ENCODE data around the gene KCNJ5. TPM values are rescaled to one million over a fixed set of nuclear protein-coding genes. Genes with fewer than 3 reads are reported as not detected.

The KCNJ5 gene
- total RNA-seq, 5 donors from 2014 or later (not counting 1 experiment from before 2014, with no cell fraction given) = 0.07 to 0.13 (median 0.12) TPM; not detected in 2

- Histone ChIP-seq H3K27ac (ENCODE audit: low read length) (no peak overlapping the region), H3K4me3 (ENCODE audit: control insufficient read depth in 1 of 2, extremely low read depth in 1 of 2, low read length in 1 of 2) (no peak overlapping the region), H3K9me3 (no peaks in the 10 kb centered on the region), H3K27me3 (replicated peaks in 1 of 2; ENCODE audit: control insufficient read depth in 2 of 2, extremely low read depth in 1 of 2, insufficient read depth in 2 of 2, low read length in 1 of 2) (peaks cover 0 to 27% of the 10 kb centered on the region in 2 experiments), H3K36me3 (ENCODE audit: control insufficient read depth in 2 of 2, extremely low read depth in 1 of 2, insufficient read depth in 1 of 2, low read length in 1 of 2) (no peaks in the 10 kb centered on the region), H3K4me1 (ENCODE audit: control insufficient read depth in 1 of 2, extremely low read depth in 1 of 2, insufficient read depth in 2 of 2, low read length in 2 of 2) (no peaks in the 10 kb centered on the region)
- ChIA-PET CTCF (no interaction called here), POLR2A (interaction anchor here in 1 of 2 donors (0.6 kb wide), 1 partner anchor 10 kb away, joined by 3 read pairs; no protein-coding TSS in a partner anchor)
- H3K27me3 Mint-ChIP-seq = peaks cover 7 to 19% of the 10 kb centered on the region in 2 donors
- peaks cover 10 to 12% (median 12%) of the 10 kb centered on the region in 3 donors for H3K4me1 Mint-ChIP-seq
- no peaks in the 10 kb centered on the region for H3K36me3 Mint-ChIP-seq
- ATAC-seq (replicated peaks in 1 of 4) = no peak
- H3K9me3 Mint-ChIP-seq = no peaks in the 10 kb centered on the region
- no peak overlapping the region for H3K27ac Mint-ChIP-seq
- WGBS (ENCODE audit: insufficient coverage) = 69% methylated on average over 13 of the region's 16 CpGs
- H3K4me3 Mint-ChIP-seq = no peak overlapping the region
- no peak for DNase-seq
Measured at GRCh38 chr11:128924510-128925249, 33.5 kb downstream of the KCNJ5 start.

GRCh38 chr11:128925250-128925600 lies 34.1 kb downstream of the KCNJ5 start:
- Histone ChIP-seq H3K4me3 (ENCODE audit: control insufficient read depth in 1 of 2, extremely low read depth in 1 of 2, low read length in 1 of 2) (no peak overlapping the region), H3K27me3 (replicated peaks in 1 of 2; ENCODE audit: control insufficient read depth in 2 of 2, extremely low read depth in 1 of 2, insufficient read depth in 2 of 2, low read length in 1 of 2) (peaks cover 0 to 29% of the 10 kb centered on the region in 2 experiments), H3K27ac (ENCODE audit: low read length) (no peak overlapping the region), H3K9me3 (no peaks in the 10 kb centered on the region), H3K36me3 (ENCODE audit: control insufficient read depth in 2 of 2, extremely low read depth in 1 of 2, insufficient read depth in 1 of 2, low read length in 1 of 2) (no peaks in the 10 kb centered on the region), H3K4me1 (ENCODE audit: control insufficient read depth in 1 of 2, extremely low read depth in 1 of 2, insufficient read depth in 2 of 2, low read length in 2 of 2) (no peaks in the 10 kb centered on the region)
- ChIA-PET POLR2A (interaction anchor here in 1 of 2 donors (0.6 kb wide), 1 partner anchor 9 kb away, joined by 3 read pairs; no protein-coding TSS in a partner anchor), CTCF (no interaction called here)
- no peak overlapping the region for H3K27ac Mint-ChIP-seq
- no peak overlapping the region for H3K4me3 Mint-ChIP-seq
- H3K9me3 Mint-ChIP-seq = no peaks in the 10 kb centered on the region
- DNase-seq (no peak), ATAC-seq (replicated peaks in 1 of 4) (no peak)
- H3K27me3 Mint-ChIP-seq = peaks cover 7 to 15% of the 10 kb centered on the region in 2 donors
- no peaks in the 10 kb centered on the region for H3K36me3 Mint-ChIP-seq
- peaks cover 10 to 12% (median 12%) of the 10 kb centered on the region in 3 donors for H3K4me1 Mint-ChIP-seq
- WGBS (ENCODE audit: insufficient coverage) = 65% methylated on average over 2 of the region's 2 CpGs

DNA sequence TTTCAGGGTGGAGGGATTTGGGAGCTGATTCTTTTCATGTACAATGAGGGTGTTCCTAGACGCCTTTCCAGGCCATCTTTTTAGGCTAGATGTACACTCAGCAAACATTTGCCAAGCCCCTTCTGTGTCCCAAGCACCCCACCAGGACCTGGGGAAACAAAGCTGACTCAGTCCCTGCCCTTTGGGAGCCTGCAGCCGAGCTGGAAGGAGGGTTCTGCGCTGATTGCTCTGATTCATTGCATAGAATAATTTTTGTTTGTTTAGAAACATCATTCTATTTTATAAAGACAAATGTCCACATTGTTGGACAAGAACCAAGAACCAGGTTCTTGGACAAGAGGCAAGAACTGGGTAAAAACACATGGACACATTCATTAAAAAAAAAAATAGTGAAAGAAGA lies 34.8 kb downstream of the KCNJ5 start:
- H3K4me3 Mint-ChIP-seq = no peak overlapping the region

GRCh38 chr11:128926437-128927107 lies 35.4 kb downstream of the KCNJ5 start:
- Histone ChIP-seq H3K9me3 (no peaks in the 10 kb centered on the region), H3K4me3 (ENCODE audit: control insufficient read depth in 1 of 2, extremely low read depth in 1 of 2, low read length in 1 of 2) (no peak overlapping the region), H3K36me3 (ENCODE audit: control insufficient read depth in 2 of 2, extremely low read depth in 1 of 2, insufficient read depth in 1 of 2, low read length in 1 of 2) (no peaks in the 10 kb centered on the region), H3K27me3 (replicated peaks in 1 of 2; ENCODE audit: control insufficient read depth in 2 of 2, extremely low read depth in 1 of 2, insufficient read depth in 2 of 2, low read length in 1 of 2) (peaks cover 0 to 21% of the 10 kb centered on the region in 2 experiments), H3K27ac (ENCODE audit: low read length) (no peak overlapping the region), H3K4me1 (ENCODE audit: control insufficient read depth in 1 of 2, extremely low read depth in 1 of 2, insufficient read depth in 2 of 2, low read length in 2 of 2) (no peaks in the 10 kb centered on the region)
- ATAC-seq (replicated peaks in 1 of 4) = no peak
- ChIA-PET POLR2A (interaction anchor here in 1 of 2 donors (0.6 kb wide), 1 partner anchor 907 kb away, joined by 3 read pairs; no protein-coding TSS in a partner anchor), CTCF (interaction anchor here in 1 of 2 donors (0.6 kb wide), 1 partner anchor 831 kb away, joined by 4 read pairs; no protein-coding TSS in a partner anchor)
- no peaks in the 10 kb centered on the region for H3K9me3 Mint-ChIP-seq
- no peak overlapping the region for H3K4me3 Mint-ChIP-seq
- peaks cover 10 to 12% (median 12%) of the 10 kb centered on the region in 3 donors for H3K4me1 Mint-ChIP-seq
- 87% methylated on average over 17 of the region's 17 CpGs for WGBS (ENCODE audit: insufficient coverage)
- H3K27me3 Mint-ChIP-seq = peaks cover 0 to 9% of the 10 kb centered on the region in 2 donors
- DNase-seq = no peak
- H3K27ac Mint-ChIP-seq = no peak overlapping the region
- no peaks in the 10 kb centered on the region for H3K36me3 Mint-ChIP-seq

More for the DNA sequence above, 34.8 kb downstream of the KCNJ5 start:
- Histone ChIP-seq H3K36me3 (ENCODE audit: control insufficient read depth in 2 of 2, extremely low read depth in 1 of 2, insufficient read depth in 1 of 2, low read length in 1 of 2) (no peaks in the 10 kb centered on the region), H3K4me3 (ENCODE audit: control insufficient read depth in 1 of 2, extremely low read depth in 1 of 2, low read length in 1 of 2) (no peak overlapping the region), H3K27me3 (replicated peaks in 1 of 2; ENCODE audit: control insufficient read depth in 2 of 2, extremely low read depth in 1 of 2, insufficient read depth in 2 of 2, low read length in 1 of 2) (peaks cover 0 to 23% of the 10 kb centered on the region in 2 experiments), H3K9me3 (no peaks in the 10 kb centered on the region), H3K4me1 (ENCODE audit: control insufficient read depth in 1 of 2, extremely low read depth in 1 of 2, insufficient read depth in 2 of 2, low read length in 2 of 2) (no peaks in the 10 kb centered on the region), H3K27ac (ENCODE audit: low read length) (no peak overlapping the region)
- no CpG with 5 or more reads among the region's 3 CpGs for WGBS (ENCODE audit: insufficient coverage)
- Mint-ChIP-seq H3K9me3 (no peaks in the 10 kb centered on the region), H3K36me3 (no peaks in the 10 kb centered on the region), H3K27ac (no peak overlapping the region), H3K27me3 (peaks cover 2 to 9% of the 10 kb centered on the region in 2 donors), H3K4me1 (peaks cover 10 to 12% (median 12%) of the 10 kb centered on the region in 3 donors)
- ChIA-PET POLR2A (interaction anchor here in 1 of 2 donors (0.6 kb wide), 1 partner anchor 906 kb away, joined by 3 read pairs; no protein-coding TSS in a partner anchor), CTCF (no interaction called here)
- ATAC-seq (replicated peaks in 1 of 4) (no peak), DNase-seq (no peak)

- no peak overlapping the region for H3K4me3 Mint-ChIP-seq
- Histone ChIP-seq H3K27ac (ENCODE audit: low read length) (no peak overlapping the region), H3K4me3 (ENCODE audit: control insufficient read depth in 1 of 2, extremely low read depth in 1 of 2, low read length in 1 of 2) (no peak overlapping the region), H3K9me3 (no peaks in the 10 kb centered on the region), H3K36me3 (ENCODE audit: control insufficient read depth in 2 of 2, extremely low read depth in 1 of 2, insufficient read depth in 1 of 2, low read length in 1 of 2) (no peaks in the 10 kb centered on the region), H3K27me3 (replicated peaks in 1 of 2; ENCODE audit: control insufficient read depth in 2 of 2, extremely low read depth in 1 of 2, insufficient read depth in 2 of 2, low read length in 1 of 2) (peaks cover 0 to 18% of the 10 kb centered on the region in 2 experiments), H3K4me1 (ENCODE audit: control insufficient read depth in 1 of 2, extremely low read depth in 1 of 2, insufficient read depth in 2 of 2, low read length in 2 of 2) (no peaks in the 10 kb centered on the region)
- no peaks in the 10 kb centered on the region for H3K36me3 Mint-ChIP-seq
- no peak overlapping the region for H3K27ac Mint-ChIP-seq
- ATAC-seq (replicated peaks in 1 of 4) = no peak
- no peaks in the 10 kb centered on the region for H3K9me3 Mint-ChIP-seq
- no peak for DNase-seq
- H3K27me3 Mint-ChIP-seq = peaks cover 0 to 11% of the 10 kb centered on the region in 2 donors
- peaks cover 10 to 12% (median 12%) of the 10 kb centered on the region in 3 donors for H3K4me1 Mint-ChIP-seq
- POLR2A ChIA-PET = no interaction called here
- CTCF ChIA-PET = interaction anchor here in 1 of 2 donors (0.6 kb wide), 1 partner anchor 830 kb away, joined by 4 read pairs; no protein-coding TSS in a partner anchor
- 87% methylated on average over 9 of the region's 11 CpGs for WGBS (ENCODE audit: insufficient coverage)
Measured at GRCh38 chr11:128927108-128927461, 35.9 kb downstream of the KCNJ5 start.

GRCh38 chr11:128927683-128928336 lies 36.7 kb downstream of the KCNJ5 start:
- 94% methylated on average over 10 of the region's 12 CpGs for WGBS (ENCODE audit: insufficient coverage)
- Histone ChIP-seq H3K27me3 (replicated peaks in 1 of 2; ENCODE audit: control insufficient read depth in 2 of 2, extremely low read depth in 1 of 2, insufficient read depth in 2 of 2, low read length in 1 of 2) (peaks cover 0 to 18% of the 10 kb centered on the region in 2 experiments), H3K9me3 (no peaks in the 10 kb centered on the region), H3K4me1 (ENCODE audit: control insufficient read depth in 1 of 2, extremely low read depth in 1 of 2, insufficient read depth in 2 of 2, low read length in 2 of 2) (no peaks in the 10 kb centered on the region), H3K36me3 (ENCODE audit: control insufficient read depth in 2 of 2, extremely low read depth in 1 of 2, insufficient read depth in 1 of 2, low read length in 1 of 2) (no peaks in the 10 kb centered on the region), H3K27ac (ENCODE audit: low read length) (no peak overlapping the region), H3K4me3 (ENCODE audit: control insufficient read depth in 1 of 2, extremely low read depth in 1 of 2, low read length in 1 of 2) (no peak overlapping the region)
- Mint-ChIP-seq H3K4me1 (peaks cover 10 to 12% (median 12%) of the 10 kb centered on the region in 3 donors), H3K27ac (peak overlapping the region in 1 of 2 donors; percentile 54), H3K9me3 (no peaks in the 10 kb centered on the region), H3K27me3 (peaks cover 0 to 11% of the 10 kb centered on the region in 2 donors), H3K36me3 (no peaks in the 10 kb centered on the region), H3K4me3 (peak overlapping the region in 1 of 3 donors; percentile 24)
- DNase-seq (no peak), ATAC-seq (replicated peaks in 1 of 4) (no peak)
- ChIA-PET CTCF (interaction anchor here in 1 of 2 donors (0.7 kb wide), 1 partner anchor 554 kb away, joined by 3 read pairs; no protein-coding TSS in a partner anchor), POLR2A (no interaction called here)
